HG03103 (cell line): ENCODE data around the gene SEC16A.
A peak's percentile ranks its signal among the peaks of the same experiment; 100 is the strongest.
"Not testable (repeated sequence)": the region's sequence is repeated elsewhere in the genome, so short reads cannot be mapped to it uniquely, and the experiment has no call there.

Source experiments
- ATAC-seq: cut with Tn5 transposase; IDR thresholded peaks from one replicate; pipeline ENCODE4 v1.9.1; 2021; ENCODE audit warnings: low read depth; ENCODE audit not compliant: unreplicated experiment

Gene SEC16A

GRCh38 chr9:136405904-136406303 is 76.9 kb downstream of the SEC16A start:
- not testable (repeated sequence) for ATAC-seq

GRCh38 chr9:136405481-136405880 is 77.4 kb downstream of the SEC16A start:
- ATAC-seq, result no peak

- no peak for ATAC-seq
Measured at GRCh38 chr9:136404801-136405136, 78.1 kb downstream of the SEC16A start.

GRCh38 chr9:136403915-136404800 is 78.7 kb downstream of the SEC16A start:
- ATAC-seq, result no peak

GRCh38 chr9:136403538-136403914 is 79.3 kb downstream of the SEC16A start:
- no peak for ATAC-seq

GRCh38 chr9:136402067-136402466 is 80.8 kb downstream of the SEC16A start:
- ATAC-seq, result no peak

GRCh38 chr9:136401173-136401922 is 81.5 kb downstream of the SEC16A start:
- ATAC-seq, result no peak

- ATAC-seq, result peak; percentile 56
Measured at GRCh38 chr9:136400038-136400834, 82.6 kb downstream of the SEC16A start, which contains the start of gene SNAPC4. TSS of gene SNAPC4 (minus strand) at chr9:136400170. CDS start at chr9:136398428, 1,742 bp downstream.

- ATAC-seq, result peak; percentile 15
Measured at GRCh38 chr9:136399176-136400037, 83.4 kb downstream of the SEC16A start.

- no peak for ATAC-seq
Measured at GRCh38 chr9:136398286-136398685, 84.6 kb downstream of the SEC16A start.

GRCh38 chr9:136397643-136398042 is 85.2 kb downstream of the SEC16A start:
- ATAC-seq, result no peak

GRCh38 chr9:136396219-136396515 is 86.7 kb downstream of the SEC16A start:
- no peak for ATAC-seq

- no peak for ATAC-seq
Measured at GRCh38 chr9:136395345-136396218, 87.3 kb downstream of the SEC16A start.

GRCh38 chr9:136395020-136395340 is 87.9 kb downstream of the SEC16A start:
- ATAC-seq, result no peak

- ATAC-seq, result no peak
Measured at GRCh38 chr9:136394312-136395019, 88.4 kb downstream of the SEC16A start.

- ATAC-seq, result no peak
Measured at GRCh38 chr9:136393531-136393930, 89.3 kb downstream of the SEC16A start.

- ATAC-seq, result no peak
Measured at GRCh38 chr9:136392538-136393449, 90.0 kb downstream of the SEC16A start.
